Measurements from ENCODE around the gene ERMARD.

DNA sequence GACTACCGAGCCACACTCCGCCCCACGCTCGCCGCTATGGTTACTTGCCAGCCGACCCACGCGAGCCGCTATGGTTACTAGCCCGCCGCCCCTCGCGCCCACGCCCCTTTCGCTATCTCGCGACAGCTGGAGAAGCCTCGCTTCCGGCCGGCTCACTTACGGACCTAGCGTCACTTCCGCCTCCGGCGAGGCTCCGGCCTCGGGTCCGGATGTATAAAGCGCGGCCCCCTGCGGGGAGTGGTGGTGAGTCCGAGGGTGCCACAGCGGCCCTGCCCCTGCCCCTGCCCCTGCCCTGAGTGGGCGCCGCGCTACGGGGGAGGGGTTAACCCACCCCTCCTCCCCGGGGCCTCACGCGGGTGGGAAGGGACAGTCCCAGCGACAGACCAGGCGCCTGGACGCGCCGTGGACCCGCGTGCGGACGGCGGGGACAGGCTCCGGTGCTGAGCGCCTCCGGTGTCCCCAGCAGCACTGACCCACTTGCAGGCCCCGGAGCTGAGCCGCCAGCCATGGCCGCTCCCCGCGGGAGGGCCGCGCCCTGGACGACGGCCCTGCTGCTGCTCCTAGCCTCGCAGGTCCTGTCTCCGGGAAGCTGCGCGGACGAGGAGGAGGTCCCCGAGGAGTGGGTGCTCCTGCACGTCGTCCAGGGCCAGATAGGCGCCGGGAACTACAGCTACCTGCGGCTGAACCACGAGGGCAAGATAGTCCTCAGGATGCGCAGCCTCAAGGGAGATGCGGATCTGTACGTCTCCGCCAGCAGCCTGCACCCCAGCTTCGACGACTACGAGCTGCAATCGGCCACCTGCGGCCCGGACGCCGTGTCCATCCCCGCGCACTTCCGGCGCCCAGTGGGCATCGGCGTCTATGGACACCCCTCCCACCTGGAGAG is 49.2 kb upstream of the ERMARD start, which contains the start of the genes C6orf120 and WDR27:
- TF ChIP-seq, protein P1, sequence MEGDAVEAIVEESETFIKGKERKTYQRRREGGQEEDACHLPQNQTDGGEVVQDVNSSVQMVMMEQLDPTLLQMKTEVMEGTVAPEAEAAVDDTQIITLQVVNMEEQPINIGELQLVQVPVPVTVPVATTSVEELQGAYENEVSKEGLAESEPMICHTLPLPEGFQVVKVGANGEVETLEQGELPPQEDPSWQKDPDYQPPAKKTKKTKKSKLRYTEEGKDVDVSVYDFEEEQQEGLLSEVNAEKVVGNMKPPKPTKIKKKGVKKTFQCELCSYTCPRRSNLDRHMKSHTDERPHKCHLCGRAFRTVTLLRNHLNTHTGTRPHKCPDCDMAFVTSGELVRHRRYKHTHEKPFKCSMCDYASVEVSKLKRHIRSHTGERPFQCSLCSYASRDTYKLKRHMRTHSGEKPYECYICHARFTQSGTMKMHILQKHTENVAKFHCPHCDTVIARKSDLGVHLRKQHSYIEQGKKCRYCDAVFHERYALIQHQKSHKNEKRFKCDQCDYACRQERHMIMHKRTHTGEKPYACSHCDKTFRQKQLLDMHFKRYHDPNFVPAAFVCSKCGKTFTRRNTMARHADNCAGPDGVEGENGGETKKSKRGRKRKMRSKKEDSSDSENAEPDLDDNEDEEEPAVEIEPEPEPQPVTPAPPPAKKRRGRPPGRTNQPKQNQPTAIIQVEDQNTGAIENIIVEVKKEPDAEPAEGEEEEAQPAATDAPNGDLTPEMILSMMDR (IDR thresholded peaks at IDR 0.05) = peak in 1 of 4 donors; percentile 9
- peak; percentile 97 for TF ChIP-seq POLR2A (IDR thresholded peaks at IDR 0.05)

Data from right lobe of liver (tissue), 4 donors.